GM18861 (cell line): ENCODE data around the gene PTPRT.

Experiments used
- ATAC-seq: cut with Tn5 transposase; IDR thresholded peaks from one replicate; pipeline ENCODE4 v1.9.1; 2021; ENCODE audit not compliant: unreplicated experiment

The PTPRT gene

GRCh38 chr20:43123180-43123579 is 66.5 kb downstream of the PTPRT start:
- ATAC-seq: no peak

GRCh38 chr20:43119720-43120119 is 70.0 kb downstream of the PTPRT start:
- ATAC-seq: no peak

DNA sequence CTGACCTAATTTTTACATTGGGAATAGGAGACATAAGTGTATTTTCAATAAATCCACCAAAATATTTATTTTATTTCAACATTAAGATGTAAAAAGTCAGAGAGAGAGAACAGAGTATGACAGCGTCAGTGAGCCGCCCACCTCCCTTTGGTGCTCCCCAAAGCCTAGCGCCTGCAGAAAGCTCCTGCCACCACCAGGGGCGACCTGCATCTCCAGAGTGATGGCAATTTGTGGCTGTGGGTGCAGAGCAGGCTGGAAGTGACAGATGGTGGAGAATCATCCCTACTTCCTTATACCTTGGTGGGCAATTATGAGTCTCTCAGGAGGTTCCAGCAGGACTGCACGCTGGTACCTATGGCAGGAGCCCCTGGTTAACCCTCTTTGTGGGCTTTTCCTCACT is 87.3 kb downstream of the PTPRT start:
- ATAC-seq: no peak

- no peak for ATAC-seq
These were observed 92.8 kb downstream of the PTPRT start for GRCh38 chr20:43096931-43097260.

DNA sequence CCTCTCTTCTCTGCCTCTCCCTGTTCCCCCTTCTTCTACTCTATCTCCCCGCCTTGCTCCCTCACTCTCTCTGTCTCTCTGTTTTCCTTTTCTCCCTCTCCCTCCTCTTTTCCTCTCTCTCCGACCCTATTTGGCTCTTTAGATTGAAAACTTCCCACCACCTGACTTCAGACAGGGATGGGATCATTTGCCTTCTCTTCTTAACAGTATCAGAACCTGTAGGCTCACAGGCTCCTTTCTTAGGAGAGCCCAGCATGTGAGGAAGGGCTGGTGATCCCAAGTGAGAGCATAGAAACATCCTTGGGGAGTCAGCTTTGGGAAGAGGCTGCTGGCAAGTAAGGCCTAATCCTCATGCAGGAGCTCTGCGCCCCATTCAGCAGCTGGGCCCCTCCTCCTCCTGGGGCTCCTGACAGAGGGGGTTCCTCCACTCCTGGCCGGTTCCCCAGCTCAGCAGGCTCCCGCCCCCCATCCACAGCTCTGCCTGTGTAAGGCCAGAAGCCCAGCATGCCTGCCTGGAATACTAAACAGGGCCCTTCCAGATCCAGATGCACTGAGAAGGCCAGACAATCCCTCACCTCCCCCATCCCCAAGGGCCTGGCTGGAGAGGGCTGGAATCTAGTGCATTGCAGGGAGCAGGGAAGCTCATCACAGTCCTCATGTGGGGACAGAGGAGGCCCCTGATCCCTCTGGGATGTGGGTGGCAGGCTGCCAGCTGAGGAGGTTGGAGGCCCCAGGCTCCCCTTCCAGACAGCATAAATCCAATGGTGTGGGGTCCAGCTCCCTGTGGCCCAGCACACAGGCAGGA is 93.4 kb downstream of the PTPRT start:
- ATAC-seq: no peak

GRCh38 chr20:43095034-43095433 is 94.7 kb downstream of the PTPRT start:
- no peak for ATAC-seq

DNA sequence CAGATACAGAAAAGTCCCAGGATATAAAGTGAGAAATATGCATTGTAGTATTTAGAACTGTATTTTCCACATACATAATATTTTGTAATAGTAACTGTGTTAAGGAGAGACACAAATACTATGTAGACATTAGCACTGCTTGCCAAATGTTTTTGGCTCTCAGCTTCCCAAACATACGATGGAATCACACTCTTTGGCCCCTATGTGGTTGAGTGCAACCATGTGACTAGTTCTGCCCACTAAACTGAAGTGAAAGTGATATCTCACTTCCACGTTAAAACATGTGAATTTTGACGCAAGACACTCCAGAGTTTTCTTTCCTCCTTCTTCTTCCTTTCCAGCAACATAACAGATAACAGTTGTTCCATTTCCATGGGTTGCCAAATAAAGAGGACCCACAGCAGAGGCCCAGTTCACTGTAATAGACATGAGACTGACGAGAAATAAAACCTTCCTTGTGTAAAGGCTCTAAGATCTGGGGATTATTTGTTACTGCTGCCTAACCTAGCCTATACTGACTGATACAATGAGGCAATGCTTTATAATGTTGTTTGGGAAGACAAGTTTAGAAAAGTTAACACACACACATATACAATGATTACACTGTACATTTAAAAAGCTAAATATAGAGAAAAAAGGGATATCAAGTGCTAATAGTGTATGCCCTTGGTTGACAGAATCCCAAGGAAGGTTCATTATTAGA is 97.2 kb downstream of the PTPRT start:
- ATAC-seq: no peak

GRCh38 chr20:43068482-43068881 is 121.2 kb downstream of the PTPRT start:
- no peak for ATAC-seq

GRCh38 chr20:43066125-43066524 is 123.6 kb downstream of the PTPRT start:
- ATAC-seq: no peak

GRCh38 chr20:43065299-43065698 is 124.4 kb downstream of the PTPRT start:
- no peak for ATAC-seq

DNA sequence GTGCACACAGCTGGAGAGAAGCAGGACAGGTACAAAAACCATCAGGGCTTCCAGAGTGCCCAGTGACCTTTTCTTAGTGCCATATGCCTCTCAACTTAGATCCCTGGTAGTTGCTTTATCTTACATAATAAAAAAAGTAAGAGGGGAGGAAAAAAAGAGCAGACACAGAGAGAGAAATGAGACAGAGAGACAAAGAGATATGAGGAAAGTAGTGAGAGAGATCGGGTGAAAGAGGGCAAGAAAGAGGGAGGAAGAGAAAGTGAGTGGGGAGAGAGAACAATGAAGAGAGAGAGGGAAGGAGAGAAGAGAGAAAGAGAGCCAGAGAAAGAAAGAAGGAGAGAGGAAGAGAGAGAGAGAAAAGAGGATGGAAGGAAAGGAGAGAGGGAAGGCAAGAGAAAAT is 131.6 kb downstream of the PTPRT start:
- ATAC-seq: no peak

DNA sequence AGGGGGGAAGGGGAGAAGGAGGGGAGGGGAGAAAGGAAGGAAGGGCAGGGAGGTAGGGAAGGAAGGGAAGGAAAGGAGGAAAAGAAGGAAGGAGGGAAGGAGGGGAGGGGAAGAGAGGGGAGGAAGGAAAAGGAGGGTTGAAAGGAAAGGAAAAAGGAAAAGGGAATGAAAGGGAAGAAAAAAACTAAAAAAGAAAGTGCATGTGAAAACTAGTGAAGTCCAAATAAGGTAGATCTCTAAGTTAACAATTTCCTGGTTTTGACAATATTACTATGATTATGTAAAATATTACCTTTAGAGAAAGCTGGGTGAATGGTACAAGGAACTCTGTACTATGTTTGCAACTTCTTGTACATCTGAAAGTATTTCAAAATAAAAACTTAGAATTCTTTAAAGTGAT is 132.4 kb downstream of the PTPRT start:
- no peak for ATAC-seq

- ATAC-seq: no peak
These were observed 134.4 kb downstream of the PTPRT start for GRCh38 chr20:43055181-43055884.

GRCh38 chr20:43052532-43052931 is 137.2 kb downstream of the PTPRT start:
- no peak for ATAC-seq

- no peak for ATAC-seq
These were observed 142.7 kb downstream of the PTPRT start for GRCh38 chr20:43046966-43047365.

DNA sequence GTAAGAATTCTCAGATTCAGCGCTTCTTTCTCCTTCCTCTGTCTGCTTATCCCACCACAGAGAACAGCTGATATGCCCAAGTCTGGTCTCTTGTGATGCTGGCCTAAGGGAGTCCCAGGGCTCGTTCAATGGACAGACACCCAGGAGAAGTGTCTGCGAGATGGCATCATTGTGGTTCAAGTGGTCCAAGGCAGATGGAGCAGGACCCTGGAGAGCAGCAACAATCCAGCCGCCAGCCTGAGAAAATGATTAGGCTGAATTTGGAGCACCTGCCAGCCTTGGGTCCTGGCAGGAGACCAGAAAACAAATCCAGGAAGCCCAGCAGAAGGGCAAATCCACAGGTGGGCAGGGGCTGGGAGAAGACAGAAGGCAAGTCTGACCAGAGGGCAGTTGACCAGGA is 145.8 kb downstream of the PTPRT start:
- ATAC-seq: no peak

DNA sequence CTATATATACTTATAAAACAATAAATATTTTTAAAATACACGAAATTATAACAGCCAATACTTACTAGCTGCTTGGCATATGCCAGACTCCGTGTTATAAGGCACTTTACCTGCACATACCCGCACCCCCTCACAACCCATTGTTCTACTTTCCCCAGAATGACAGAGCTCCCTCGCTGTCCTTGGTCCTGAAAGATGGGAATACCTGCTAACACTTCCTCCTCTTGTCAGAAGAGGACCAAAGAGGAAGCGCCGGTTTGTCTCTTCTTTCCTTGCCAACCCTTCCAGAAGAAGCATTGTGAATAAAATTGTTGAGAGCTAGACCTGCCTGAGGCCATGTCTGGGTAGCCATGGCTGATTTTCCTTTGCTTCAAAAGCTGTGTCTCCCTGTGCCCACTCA is 149.3 kb downstream of the PTPRT start:
- no peak for ATAC-seq

- ATAC-seq: no peak
These were observed 151.9 kb downstream of the PTPRT start for GRCh38 chr20:43037605-43038309.

DNA sequence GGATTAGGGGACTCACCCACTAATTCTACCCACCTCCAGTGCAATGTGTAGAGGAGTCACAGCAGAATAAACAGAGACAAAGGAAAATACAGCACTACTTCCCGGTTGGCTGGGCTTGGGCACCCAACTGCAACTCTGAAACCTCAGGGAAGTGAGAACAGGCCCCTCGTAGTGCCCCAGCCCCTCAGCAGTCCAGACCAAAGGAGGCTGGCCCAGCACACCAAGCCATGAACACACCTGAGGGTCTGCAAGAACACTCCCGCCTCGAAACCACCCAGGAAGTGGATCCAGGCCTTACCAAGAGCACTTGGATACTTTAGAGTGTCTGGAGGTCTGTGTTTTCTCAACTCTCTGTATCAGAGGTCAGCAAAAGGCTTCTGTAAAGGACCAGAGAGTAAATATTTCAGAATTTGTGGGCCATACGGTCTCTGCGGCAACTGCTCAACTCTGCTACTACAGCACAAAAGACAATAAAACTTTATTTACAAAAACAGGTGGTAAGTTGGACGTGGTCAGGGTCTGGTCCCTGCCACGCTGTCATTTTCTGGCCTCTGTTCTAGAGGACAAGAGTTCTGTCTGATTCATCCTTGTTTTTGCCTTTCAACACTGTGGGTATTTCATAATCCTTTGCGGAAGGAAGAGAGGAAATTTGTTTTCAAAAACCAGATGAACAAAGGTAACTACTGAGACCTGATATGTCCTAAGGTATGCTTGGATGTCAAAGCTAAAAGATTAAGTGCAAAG is 154.6 kb downstream of the PTPRT start:
- no peak for ATAC-seq

DNA sequence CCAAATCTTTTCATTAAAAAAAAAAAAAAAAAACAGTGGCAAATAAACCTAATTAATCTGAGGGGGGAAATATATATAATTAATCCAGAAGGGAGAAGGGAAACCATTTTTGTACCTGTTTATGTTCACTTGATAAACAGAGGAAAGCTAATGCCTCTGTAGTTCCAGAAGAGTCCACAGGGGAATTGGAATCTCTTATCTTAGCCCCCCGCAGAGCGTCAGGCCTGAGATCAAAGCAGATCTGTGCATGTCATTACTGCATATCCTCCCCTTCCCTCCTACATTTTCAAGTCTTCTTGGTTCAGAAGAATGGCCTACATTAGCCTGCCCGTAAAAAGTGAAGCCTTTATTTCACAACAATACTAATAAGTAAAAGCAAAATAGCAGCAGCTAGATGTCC is 157.2 kb downstream of the PTPRT start:
- no peak for ATAC-seq

GRCh38 chr20:43029176-43029575 is 160.5 kb downstream of the PTPRT start:
- ATAC-seq: no peak
